Natural killer cell (primary cell): ENCODE measurements around the gene MIA3. TPM values are rescaled to one million over a fixed set of nuclear protein-coding genes. Genes with fewer than 3 reads are reported as not detected.

ENCODE experiments used
- ATAC-seq, 3 donors: fragments of 150-1000 bp in 2 of 3; fragments of 200-7000 bp in 1 of 3; cut with Tn5 transposase; 1 replicate in 1 of 3; 2 replicates in 2 of 3; pipeline ENCODE4 v1.10.0; 2021; ENCODE audit warnings: mild to moderate bottlenecking in 2 of 3, moderate library complexity in 2 of 3
- DNase-seq, 2 donors: peaks; one replicate each; pipeline versions ENCODE4 v3.0.0 to v3.0.0-alpha.2; 2013 to 2021; ENCODE audit warnings: mixed read lengths in 1 of 2
- H3K27ac ChIP-seq: one replicate; pipeline ENCODE4 v1.5.1; 2013; ENCODE audit warnings: mild to moderate bottlenecking, low read length
- H3K27me3 ChIP-seq: one replicate; pipeline ENCODE4 v1.6.1; 2013; ENCODE audit warnings: low read length; ENCODE audit not compliant: control insufficient read depth, insufficient read depth
- H3K36me3 ChIP-seq: one replicate; pipeline ENCODE4 v1.6.1; 2013; ENCODE audit warnings: low read length; ENCODE audit not compliant: control insufficient read depth, insufficient read depth
- H3K4me1 ChIP-seq: one replicate; pipeline ENCODE4 v1.6.1; 2013; ENCODE audit warnings: low read length; ENCODE audit not compliant: control insufficient read depth, insufficient read depth
- H3K4me3 ChIP-seq: one replicate; pipeline ENCODE4 v1.5.1; 2013; ENCODE audit warnings: low read length
- H3K9me3 ChIP-seq: one replicate; pipeline ENCODE4 v1.6.1; 2013; ENCODE audit warnings: low read length; ENCODE audit not compliant: control insufficient read depth, insufficient read depth
- H3K27ac Mint-ChIP-seq, 2 donors: one replicate each; pipeline ENCODE4 v1.8.0; 2022; ENCODE audit warnings: mild to moderate bottlenecking in 2 of 2, mixed read lengths in 2 of 2, moderate library complexity in 1 of 2
- H3K27me3 Mint-ChIP-seq, 2 donors: one replicate each; pipeline ENCODE4 v1.8.0; 2022; ENCODE audit warnings: low read depth in 2 of 2, mixed read lengths in 2 of 2
- H3K36me3 Mint-ChIP-seq: one replicate; pipeline ENCODE4 v1.8.0; 2022; ENCODE audit warnings: mixed read lengths
- H3K4me1 Mint-ChIP-seq, 2 donors: one replicate each; pipeline ENCODE4 v1.8.0; 2022; ENCODE audit warnings: mixed read lengths in 2 of 2
- H3K4me3 Mint-ChIP-seq: one replicate; pipeline ENCODE4 v1.8.0; 2022; ENCODE audit warnings: mild to moderate bottlenecking, moderate library complexity, mixed read lengths
- H3K9me3 Mint-ChIP-seq, 2 donors: one replicate each; pipeline ENCODE4 v1.8.0; 2022; ENCODE audit warnings: mixed read lengths in 2 of 2
- WGBS: methylation state at CpG from one replicate; pipeline ENCODE4 v1.1.7; 2013; ENCODE audit warnings: missing lambda C conversion rate; ENCODE audit not compliant: insufficient coverage; 5-methylcytosine and 5-hydroxymethylcytosine counted together
- intact Hi-C: fragments of 100-400 bp; cut with micrococcal nuclease; formaldehyde crosslinking; loops from one replicate; pipeline ENCODE4 v1.14.2; 2022
- total RNA-seq, 4 donors: library from RNA; stranded (reverse); fragments of 120-200 nt in 1 of 4; gene quantifications; one replicate each; pipeline versions ENCODE4 v1.2.3 to v1.2.4, GENCODE V29; 2013 to 2022
- TF ChIP-seq, protein P1 (sequence below): fragments of 200-600 bp; IDR thresholded peaks from one replicate; pipeline ENCODE4 v1.8.0; 2022; ENCODE audit warnings: antibody characterized with exemption

MIA3 gene
- total RNA-seq, 3 donors from 2014 or later (not counting 1 experiment from before 2014, with no cell fraction given), result 87.0 to 98.8 (median 94.0) TPM

DNA sequence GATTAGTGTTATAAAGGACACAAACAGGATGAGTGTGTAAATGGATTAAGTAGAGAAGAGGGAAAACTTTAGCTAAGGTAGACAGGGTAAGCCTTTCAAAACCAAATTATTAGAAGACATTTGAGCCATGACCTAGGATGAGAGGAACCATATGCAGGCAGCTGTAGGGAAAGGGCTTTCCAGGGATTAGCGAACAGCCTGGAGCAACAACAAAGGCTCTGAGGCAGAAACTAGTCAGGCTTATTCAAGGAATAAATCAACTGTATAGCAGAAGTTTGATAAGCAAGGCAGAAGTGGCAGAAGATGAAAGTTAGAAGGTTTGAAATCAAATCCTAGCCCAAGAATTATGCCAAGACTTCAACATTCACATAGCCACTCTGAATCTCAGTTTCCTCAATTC, 73.1 kb downstream of the MIA3 start:
- Mint-ChIP-seq H3K27me3 (no peaks in the 10 kb centered on the region), H3K4me1 (peaks cover 15 to 24% of the 10 kb centered on the region in 2 donors), H3K27ac (no peak overlapping the region), H3K4me3 (no peak overlapping the region), H3K36me3 (peaks cover 8% of the 10 kb centered on the region), H3K9me3 (no peaks in the 10 kb centered on the region)
- ATAC-seq (no peak), DNase-seq (no peak)
- TF ChIP-seq, protein P1, sequence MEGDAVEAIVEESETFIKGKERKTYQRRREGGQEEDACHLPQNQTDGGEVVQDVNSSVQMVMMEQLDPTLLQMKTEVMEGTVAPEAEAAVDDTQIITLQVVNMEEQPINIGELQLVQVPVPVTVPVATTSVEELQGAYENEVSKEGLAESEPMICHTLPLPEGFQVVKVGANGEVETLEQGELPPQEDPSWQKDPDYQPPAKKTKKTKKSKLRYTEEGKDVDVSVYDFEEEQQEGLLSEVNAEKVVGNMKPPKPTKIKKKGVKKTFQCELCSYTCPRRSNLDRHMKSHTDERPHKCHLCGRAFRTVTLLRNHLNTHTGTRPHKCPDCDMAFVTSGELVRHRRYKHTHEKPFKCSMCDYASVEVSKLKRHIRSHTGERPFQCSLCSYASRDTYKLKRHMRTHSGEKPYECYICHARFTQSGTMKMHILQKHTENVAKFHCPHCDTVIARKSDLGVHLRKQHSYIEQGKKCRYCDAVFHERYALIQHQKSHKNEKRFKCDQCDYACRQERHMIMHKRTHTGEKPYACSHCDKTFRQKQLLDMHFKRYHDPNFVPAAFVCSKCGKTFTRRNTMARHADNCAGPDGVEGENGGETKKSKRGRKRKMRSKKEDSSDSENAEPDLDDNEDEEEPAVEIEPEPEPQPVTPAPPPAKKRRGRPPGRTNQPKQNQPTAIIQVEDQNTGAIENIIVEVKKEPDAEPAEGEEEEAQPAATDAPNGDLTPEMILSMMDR, result no peak
- Histone ChIP-seq H3K36me3 (peaks cover 27% of the 10 kb centered on the region), H3K4me1 (peaks cover 4% of the 10 kb centered on the region), H3K27ac (no peak overlapping the region), H3K4me3 (no peak overlapping the region), H3K9me3 (no peaks in the 10 kb centered on the region), H3K27me3 (no peaks in the 10 kb centered on the region)
- intact Hi-C loops, result no loop called here
- WGBS, result 100% methylated on average over 1 of the region's 1 CpG

DNA sequence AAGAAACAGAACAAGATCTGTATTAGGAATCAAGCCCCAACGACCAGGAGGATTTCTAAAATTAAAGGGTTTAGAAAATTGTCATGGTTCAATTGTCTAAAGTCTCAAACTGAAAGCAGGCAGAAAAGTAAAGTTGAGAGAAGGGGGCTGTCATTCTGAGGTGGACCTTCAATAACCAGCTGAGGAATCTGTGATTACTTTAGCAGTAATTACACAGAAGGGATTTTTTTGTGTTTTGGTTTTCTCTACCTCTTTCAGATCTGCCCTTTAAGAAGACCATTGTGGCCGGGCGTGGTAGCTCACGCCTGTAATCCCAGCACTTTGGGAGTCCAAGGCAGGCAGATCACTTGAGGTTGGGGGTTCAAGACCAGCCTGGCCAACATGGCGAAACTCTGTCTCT, 77.0 kb downstream of the MIA3 start:
- H3K9me3 ChIP-seq, result no peaks in the 10 kb centered on the region
- Mint-ChIP-seq H3K27me3 (no peaks in the 10 kb centered on the region), H3K4me3 (no peak overlapping the region), H3K36me3 (no peaks in the 10 kb centered on the region), H3K9me3 (no peaks in the 10 kb centered on the region), H3K4me1 (peaks cover 24 to 30% of the 10 kb centered on the region in 2 donors), H3K27ac (peak overlapping the region in 1 of 2 donors; percentile 13)
- H3K27ac ChIP-seq, result no peak overlapping the region
- ATAC-seq, result no peak
- intact Hi-C loops, result no loop called here
- H3K4me3 ChIP-seq, result no peak overlapping the region
- TF ChIP-seq, protein P1, result no peak
- H3K4me1 ChIP-seq, result peaks cover 4% of the 10 kb centered on the region
- no peaks in the 10 kb centered on the region for H3K27me3 ChIP-seq
- H3K36me3 ChIP-seq, result peaks cover 30% of the 10 kb centered on the region
- DNase-seq, result no peak
- WGBS, result 82% methylated on average over 5 of the region's 5 CpGs

DNA sequence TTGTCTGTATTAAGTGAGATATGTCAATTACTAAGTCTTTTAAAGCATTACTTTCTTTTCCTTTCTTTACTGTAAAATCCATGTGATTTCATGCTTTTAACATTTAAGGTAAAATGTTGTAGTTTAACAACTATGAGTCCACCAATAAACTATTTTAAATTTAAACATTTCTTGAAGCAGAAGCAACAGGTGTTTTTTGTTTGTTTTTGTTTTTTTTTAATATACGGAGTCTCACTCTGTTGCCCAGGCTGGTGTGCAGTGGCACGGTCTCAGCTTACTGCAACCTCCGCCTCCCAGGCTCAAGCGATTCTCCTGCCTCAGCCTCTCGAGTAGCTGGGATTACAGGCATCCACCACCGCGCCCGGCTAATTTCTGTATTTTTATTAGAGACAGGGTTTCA, 78.8 kb downstream of the MIA3 start:
- H3K27ac ChIP-seq, result no peak overlapping the region
- no peak for DNase-seq
- H3K4me3 ChIP-seq, result no peak overlapping the region
- peaks cover 4% of the 10 kb centered on the region for H3K4me1 ChIP-seq
- over 99% methylated on average over 8 of the region's 8 CpGs for WGBS
- H3K36me3 ChIP-seq, result peaks cover 33% of the 10 kb centered on the region
- no peaks in the 10 kb centered on the region for H3K9me3 Mint-ChIP-seq
- no peaks in the 10 kb centered on the region for H3K9me3 ChIP-seq
- H3K4me1 Mint-ChIP-seq, result peaks cover 24 to 25% of the 10 kb centered on the region in 2 donors
- H3K27ac Mint-ChIP-seq, result no peak overlapping the region
- TF ChIP-seq, protein P1, result no peak
- no peak overlapping the region for H3K4me3 Mint-ChIP-seq
- intact Hi-C loops, result no loop called here
- H3K27me3 ChIP-seq, result no peaks in the 10 kb centered on the region
- no peaks in the 10 kb centered on the region for H3K36me3 Mint-ChIP-seq
- no peaks in the 10 kb centered on the region for H3K27me3 Mint-ChIP-seq
- no peak for ATAC-seq

DNA sequence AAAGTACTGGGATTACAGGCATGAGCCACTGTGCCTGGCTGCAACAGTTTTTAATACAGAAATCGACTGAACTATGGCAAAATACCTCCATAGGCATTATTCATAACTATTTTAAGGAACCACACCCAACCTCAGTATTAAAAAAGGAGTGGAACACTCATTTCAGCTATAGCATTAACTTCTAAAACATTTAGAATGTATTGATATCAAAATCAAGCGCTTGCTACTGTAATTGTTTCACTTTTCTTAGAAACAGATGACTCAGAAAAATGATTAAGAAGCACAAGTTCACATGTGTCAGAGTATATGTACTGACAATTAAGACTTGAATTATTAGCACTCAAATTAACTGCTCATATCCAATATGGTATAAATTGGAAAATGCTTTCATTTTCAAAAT, 79.3 kb downstream of the MIA3 start:
- DNase-seq, result no peak
- TF ChIP-seq, protein P1, result no peak
- H3K4me3 ChIP-seq, result no peak overlapping the region
- H3K9me3 Mint-ChIP-seq, result no peaks in the 10 kb centered on the region
- peaks cover 24 to 25% of the 10 kb centered on the region in 2 donors for H3K4me1 Mint-ChIP-seq
- H3K4me1 ChIP-seq, result peaks cover 4% of the 10 kb centered on the region
- intact Hi-C loops, result no loop called here
- H3K36me3 Mint-ChIP-seq, result peaks cover under 1% of the 10 kb centered on the region
- peaks cover 36% of the 10 kb centered on the region for H3K36me3 ChIP-seq
- no peak overlapping the region for H3K4me3 Mint-ChIP-seq
- H3K27me3 Mint-ChIP-seq, result no peaks in the 10 kb centered on the region
- H3K27ac ChIP-seq, result no peak overlapping the region
- WGBS, result 91% methylated on average over 1 of the region's 2 CpGs
- ATAC-seq, result no peak
- no peaks in the 10 kb centered on the region for H3K9me3 ChIP-seq
- no peak overlapping the region for H3K27ac Mint-ChIP-seq
- H3K27me3 ChIP-seq, result no peaks in the 10 kb centered on the region
